Suprapubic skin (tissue), 4 donors: ENCODE data around the gene MMP17. TPM values are rescaled to one million over a fixed set of nuclear protein-coding genes. Genes with fewer than 3 reads are reported as not detected.

Source experiments
- DNase-seq, 2 donors: peaks; one replicate each; pipeline ENCODE4 v3.0.0-alpha.2; 2019; ENCODE audit warnings: low spot score in 2 of 2
- H3K27ac ChIP-seq: fragments of 200-600 bp; sonication (generic); one replicate; pipeline ENCODE4 v1.5.1; 2019
- H3K27me3 ChIP-seq: fragments of 200-600 bp; sonication (generic); one replicate; pipeline ENCODE4 v1.5.1; 2019
- H3K36me3 ChIP-seq: fragments of 200-600 bp; sonication (generic); one replicate; pipeline ENCODE4 v1.5.1; 2019
- H3K4me1 ChIP-seq: fragments of 200-600 bp; sonication (generic); one replicate; pipeline ENCODE4 v1.5.1; 2019
- H3K4me3 ChIP-seq: fragments of 200-600 bp; sonication (generic); one replicate; pipeline ENCODE4 v1.5.1; 2019; ENCODE audit warnings: mild to moderate bottlenecking
- H3K9me3 ChIP-seq: fragments of 200-600 bp; sonication (generic); one replicate; pipeline ENCODE4 v1.5.1; 2019
- CTCF ChIP-seq, 2 donors: fragments of 200-600 bp in 1 of 2; fragments of 450-650 bp in 1 of 2; sonication (generic) in 1 of 2; IDR thresholded peaks; one replicate each; pipeline ENCODE4 v1.5.1; 2016 to 2019; ENCODE audit warnings: antibody characterized with exemption in 2 of 2, mild to moderate bottlenecking in 1 of 2, moderate library complexity in 1 of 2
- EP300 ChIP-seq: sonication (generic); formaldehyde crosslinking; IDR thresholded peaks from one replicate; pipeline ENCODE4 v1.6.1; 2017; ENCODE audit warnings: antibody characterized with exemption
- POLR2A ChIP-seq, 2 donors: fragments of 450-650 bp; IDR thresholded peaks; one replicate each; pipeline ENCODE4 v1.6.1; 2017; ENCODE audit warnings: antibody characterized with exemption in 2 of 2, mild to moderate bottlenecking in 2 of 2, moderate library complexity in 2 of 2
- POLR2AphosphoS5 ChIP-seq, 3 donors: sonication (generic); formaldehyde crosslinking; IDR thresholded peaks; one replicate each; pipeline ENCODE4 v1.6.1; 2017; ENCODE audit warnings: antibody characterized with exemption in 3 of 3
- WGBS: methylation state at CpG from one replicate; pipeline ENCODE4 v1.1.5; 2018; 5-methylcytosine and 5-hydroxymethylcytosine counted together
- total RNA-seq, 4 donors: library from RNA; depleted of rRNA; stranded (reverse); fragments of >200 nt; gene quantifications; one replicate each; pipeline ENCODE4 v1.1.0, GENCODE V29; 2016

The MMP17 gene
- total RNA-seq, 4 donors from 2014 or later, result 3.0 to 10.1 (median 5.6) TPM

- H3K9me3 ChIP-seq, result no peaks in the 10 kb centered on the region
- peaks cover 77% of the 10 kb centered on the region for H3K36me3 ChIP-seq
- TF ChIP-seq EP300 (no peak), CTCF (IDR thresholded peaks at IDR 0.05) (no peak), POLR2AphosphoS5 (IDR thresholded peaks at IDR 0.05) (no peak)
- WGBS, result 82% methylated on average over 19 of the region's 19 CpGs
- H3K4me1 ChIP-seq, result peaks cover 11% of the 10 kb centered on the region
- H3K27ac ChIP-seq, result no peak overlapping the region
- no peaks in the 10 kb centered on the region for H3K27me3 ChIP-seq
- no peak overlapping the region for H3K4me3 ChIP-seq
- no peak for DNase-seq
These were observed 34.8 kb upstream of the MMP17 start for GRCh38 chr12:131793243-131794022.

- WGBS, result 93% methylated on average over 7 of the region's 7 CpGs
- no peak overlapping the region for H3K4me3 ChIP-seq
- H3K27me3 ChIP-seq, result no peaks in the 10 kb centered on the region
- no peak overlapping the region for H3K27ac ChIP-seq
- no peak for DNase-seq
- H3K9me3 ChIP-seq, result no peaks in the 10 kb centered on the region
- TF ChIP-seq CTCF (IDR thresholded peaks at IDR 0.05), result no peak
- no peak for TF ChIP-seq EP300
- no peak for TF ChIP-seq POLR2AphosphoS5 (IDR thresholded peaks at IDR 0.05)
- no peak for TF ChIP-seq POLR2A (IDR thresholded peaks at IDR 0.05)
- peaks cover 77% of the 10 kb centered on the region for H3K36me3 ChIP-seq
- H3K4me1 ChIP-seq, result peaks cover 11% of the 10 kb centered on the region
These were observed 34.1 kb upstream of the MMP17 start for GRCh38 chr12:131794061-131794460.

GRCh38 chr12:131794573-131794972, 33.6 kb upstream of the MMP17 start:
- no peak for DNase-seq
- TF ChIP-seq POLR2AphosphoS5 (IDR thresholded peaks at IDR 0.05) (no peak), POLR2A (IDR thresholded peaks at IDR 0.05) (no peak), CTCF (IDR thresholded peaks at IDR 0.05) (no peak), EP300 (no peak)
- Histone ChIP-seq H3K9me3 (no peaks in the 10 kb centered on the region), H3K27me3 (no peaks in the 10 kb centered on the region), H3K4me1 (peaks cover 11% of the 10 kb centered on the region), H3K27ac (no peak overlapping the region), H3K36me3 (peaks cover 77% of the 10 kb centered on the region), H3K4me3 (no peak overlapping the region)
- 79% methylated on average over 10 of the region's 10 CpGs for WGBS

- no peak overlapping the region for H3K27ac ChIP-seq
- no peaks in the 10 kb centered on the region for H3K9me3 ChIP-seq
- no peaks in the 10 kb centered on the region for H3K27me3 ChIP-seq
- no peak for TF ChIP-seq POLR2A (IDR thresholded peaks at IDR 0.05)
- no peak for TF ChIP-seq POLR2AphosphoS5 (IDR thresholded peaks at IDR 0.05)
- TF ChIP-seq EP300, result no peak
- no peak for TF ChIP-seq CTCF (IDR thresholded peaks at IDR 0.05)
- H3K4me1 ChIP-seq, result peaks cover 11% of the 10 kb centered on the region
- H3K36me3 ChIP-seq, result peaks cover 77% of the 10 kb centered on the region
- DNase-seq, result no peak
- 48% methylated on average over 11 of the region's 14 CpGs for WGBS
- H3K4me3 ChIP-seq, result no peak overlapping the region
These were observed 33.1 kb upstream of the MMP17 start for GRCh38 chr12:131795064-131795463.

- Histone ChIP-seq H3K36me3 (peaks cover 77% of the 10 kb centered on the region), H3K9me3 (no peaks in the 10 kb centered on the region), H3K4me1 (peaks cover 11% of the 10 kb centered on the region), H3K27me3 (no peaks in the 10 kb centered on the region), H3K4me3 (no peak overlapping the region), H3K27ac (no peak overlapping the region)
- TF ChIP-seq EP300, result no peak
- no peak for TF ChIP-seq POLR2AphosphoS5 (IDR thresholded peaks at IDR 0.05)
- TF ChIP-seq POLR2A (IDR thresholded peaks at IDR 0.05), result no peak
- no peak for TF ChIP-seq CTCF (IDR thresholded peaks at IDR 0.05)
- no peak for DNase-seq
- WGBS, result 52% methylated on average over 12 of the region's 15 CpGs
These were observed 32.3 kb upstream of the MMP17 start for GRCh38 chr12:131795690-131796410.
